Motor neuron (in vitro differentiated cells): ENCODE data around the gene RASD1. TPM values are rescaled to one million over a fixed set of nuclear protein-coding genes. Genes with fewer than 3 reads are reported as not detected.
"Not testable (repeated sequence)": the region's sequence is repeated elsewhere in the genome, so short reads cannot be mapped to it uniquely, and the experiment has no call there.

Experiments used
- ATAC-seq, 8 experiments: fragments of 200-7000 bp; cut with Tn5 transposase; replicated peaks in 6 of 8; 2 replicates each; pipeline ENCODE4 v1.8.0; 2021; ENCODE audit warnings: mild to moderate bottlenecking in 8 of 8, moderate library complexity in 8 of 8
- H3K27ac ChIP-seq, 2 donors: fragments of 250-450 bp; sonication (Bioruptor Pico); 2 replicates each; pipeline ENCODE4 v1.9.0; 2021; ENCODE audit warnings: antibody characterized with exemption in 2 of 2, mild to moderate bottlenecking in 2 of 2, moderate library complexity in 1 of 2
- H3K4me1 ChIP-seq, 2 donors: fragments of 250-450 bp; sonication (Bioruptor Pico); replicated peaks in 1 of 2; 2 replicates each; pipeline ENCODE4 v1.6.1; 2021; ENCODE audit warnings: antibody characterized with exemption in 2 of 2, mild to moderate bottlenecking in 2 of 2, moderate library complexity in 1 of 2
- H3K4me3 ChIP-seq, 5 donors: fragments of 250-450 bp; sonication (Bioruptor Pico); 2 replicates each; pipeline ENCODE4 v1.9.0; 2021; ENCODE audit warnings: antibody characterized with exemption in 5 of 5, mild to moderate bottlenecking in 5 of 5, moderate library complexity in 4 of 5
- WGBS, 10 experiments: fragments of 450-650 bp; shearing (Covaris generic); methylation state at CpG; one replicate each; pipeline ENCODE4 v1.0.0; 2022; 5-methylcytosine and 5-hydroxymethylcytosine counted together
- in situ Hi-C, 9 experiments: fragments of 400-800 bp; cut with MboI; loops; one replicate each; pipeline ENCODE4 v1.15.0; 2021; ENCODE audit warnings: low sequenced_read_pairs in 9 of 9, low pct_unique_long_range_greater_than_20kb in 2 of 9; ENCODE audit not compliant: unreplicated experiment in 9 of 9
- total RNA-seq, 8 experiments: library from RNA; unstranded; fragments of 300-600 nt; gene quantifications; 2 replicates each; pipeline versions ENCODE4 v1.2.3 to v1.2.4, GENCODE V29; 2022

Gene RASD1
- total RNA-seq, 8 experiments from 2014 or later: 0.46 to 37.1 (median 6.7) TPM

GRCh38 chr17:17467016-17467415, 29.2 kb downstream of the RASD1 start:
- ATAC-seq: no peak
- in situ Hi-C loops: no loop called here
- WGBS, 10 experiments: 0 to 87% (median 48%) methylated on average over 3 to 5 of the region's 5 CpGs; no CpG with 5 or more reads in 1 of the 10 experiments
- Histone ChIP-seq H3K4me3 (no peak overlapping the region), H3K4me1 (peaks cover 0 to 18% of the 10 kb centered on the region in 2 donors), H3K27ac (no peak overlapping the region)

DNA sequence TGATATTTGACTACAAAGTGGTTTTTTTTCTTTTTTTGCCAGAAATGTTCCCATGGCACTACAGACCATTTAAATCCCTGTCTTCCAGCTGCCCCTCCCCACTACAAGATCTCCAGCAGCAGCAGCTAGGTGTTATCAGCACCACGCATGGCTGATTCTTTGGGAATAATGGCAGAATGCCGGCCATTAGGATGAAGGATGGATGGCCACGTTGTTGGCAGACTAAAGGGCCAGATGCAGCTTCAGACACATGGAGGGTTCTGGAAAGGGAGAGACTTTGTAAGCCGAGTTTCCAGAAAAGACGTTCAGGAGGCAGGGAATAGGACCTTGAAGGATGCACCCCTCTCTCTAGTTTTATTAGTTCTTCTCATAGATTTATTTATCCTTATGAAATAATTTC, 29.7 kb downstream of the RASD1 start:
- Histone ChIP-seq H3K4me3 (no peak overlapping the region), H3K27ac (no peak overlapping the region), H3K4me1 (peaks cover 0 to 16% of the 10 kb centered on the region in 2 donors)
- WGBS, 10 experiments: 0 to 94% (median 63%) methylated on average over 1 to 4 of the region's 5 CpGs; no CpG with 5 or more reads in 3 of the 10 experiments
- in situ Hi-C loops: no loop called here
- no peak for ATAC-seq

- ATAC-seq, in situ Hi-C loops: not testable (repeated sequence)
These were observed 30.3 kb downstream of the RASD1 start for GRCh38 chr17:17465878-17466277.

GRCh38 chr17:17463821-17464220, 32.4 kb downstream of the RASD1 start:
- in situ Hi-C loops: no loop called here
- no peak for ATAC-seq
- peaks cover 0 to 13% of the 10 kb centered on the region in 2 donors for H3K4me1 ChIP-seq
- WGBS, 10 experiments: 20 to 100% (median 90%) methylated on average over 1 to 3 of the region's 6 CpGs; no CpG with 5 or more reads in 6 of the 10 experiments
- no peak overlapping the region for H3K4me3 ChIP-seq
- no peak overlapping the region for H3K27ac ChIP-seq

More at GRCh38 chr17:17465878-17466277, 30.3 kb downstream of the RASD1 start:
- WGBS, 10 experiments: 20% methylated on average over 1 of the region's 1 CpG; no CpG with 5 or more reads in 9 of the 10 experiments
- peaks cover 0 to 16% of the 10 kb centered on the region in 2 donors for H3K4me1 ChIP-seq
- H3K4me3 ChIP-seq, H3K27ac ChIP-seq: not testable (repeated sequence)

- in situ Hi-C loops: no loop called here
- H3K4me1 ChIP-seq: peaks cover 0 to 11% of the 10 kb centered on the region in 2 donors
- 24 to 100% (median 54%) methylated on average over 1 to 8 of the region's 15 CpGs; no CpG with 5 or more reads in 4 of the 10 experiments for WGBS, 10 experiments
- no peak overlapping the region for H3K27ac ChIP-seq
- H3K4me3 ChIP-seq: no peak overlapping the region
- ATAC-seq: no peak
These were observed 34.0 kb downstream of the RASD1 start for GRCh38 chr17:17462048-17462824.

DNA sequence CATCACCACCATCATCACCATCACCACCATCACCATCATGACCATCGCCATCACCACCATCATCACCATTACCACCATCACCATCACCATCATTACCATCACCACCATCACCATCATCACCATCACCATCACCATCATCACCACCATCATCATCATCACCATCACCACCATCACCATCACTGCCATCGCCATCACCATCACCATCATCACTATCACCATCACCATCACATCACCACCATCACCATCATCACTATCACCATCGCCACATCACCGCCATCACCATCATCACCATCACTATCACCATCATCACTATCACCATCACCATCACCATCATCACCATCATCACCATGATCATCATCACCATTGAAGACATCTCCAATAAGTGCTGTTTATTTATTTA, 36.2 kb downstream of the RASD1 start:
- no peak for ATAC-seq
- no peak overlapping the region for H3K4me3 ChIP-seq
- in situ Hi-C loops: no loop called here
- no peaks in the 10 kb centered on the region for H3K4me1 ChIP-seq
- H3K27ac ChIP-seq: no peak overlapping the region
- 70 to 100% (median 93%) methylated on average over 1 to 4 of the region's 4 CpGs; no CpG with 5 or more reads in 4 of the 10 experiments for WGBS, 10 experiments

DNA sequence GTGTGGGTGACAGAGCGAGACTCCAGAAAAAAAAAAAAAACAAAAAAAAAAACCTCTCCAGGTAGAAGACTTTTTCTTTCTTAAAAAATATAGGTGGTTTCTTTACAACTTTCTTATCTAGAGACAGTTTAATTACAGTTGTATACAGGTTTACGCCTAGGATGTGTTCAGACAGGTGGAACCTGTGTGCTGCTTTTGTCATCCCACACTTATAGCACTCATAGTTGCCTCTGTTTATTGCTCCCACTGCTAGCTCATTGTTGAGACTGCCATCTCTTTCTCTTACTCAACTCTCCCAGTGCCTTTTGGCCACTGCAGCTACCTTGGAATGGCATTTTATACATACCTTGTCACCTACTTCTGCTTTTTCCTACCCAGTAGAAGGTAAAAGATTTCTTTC, 38.5 kb downstream of the RASD1 start:
- peaks cover 7 to 8% of the 10 kb centered on the region in 2 donors for H3K4me1 ChIP-seq
- ATAC-seq: no peak
- H3K4me3 ChIP-seq: no peak overlapping the region
- no peak overlapping the region for H3K27ac ChIP-seq
- in situ Hi-C loops: no loop called here
- WGBS, 10 experiments: 50 to 80% (median 69%) methylated on average over 1 to 2 of the region's 2 CpGs; no CpG with 5 or more reads in 6 of the 10 experiments

GRCh38 chr17:17456251-17456650, 39.9 kb downstream of the RASD1 start:
- H3K27ac ChIP-seq: no peak overlapping the region
- ATAC-seq: no peak
- in situ Hi-C loops: no loop called here
- H3K4me1 ChIP-seq: peaks cover 7 to 8% of the 10 kb centered on the region in 2 donors
- H3K4me3 ChIP-seq: no peak overlapping the region
- 63 to 93% (median 77%) methylated on average over 1 to 6 of the region's 19 CpGs; no CpG with 5 or more reads in 6 of the 10 experiments for WGBS, 10 experiments

DNA sequence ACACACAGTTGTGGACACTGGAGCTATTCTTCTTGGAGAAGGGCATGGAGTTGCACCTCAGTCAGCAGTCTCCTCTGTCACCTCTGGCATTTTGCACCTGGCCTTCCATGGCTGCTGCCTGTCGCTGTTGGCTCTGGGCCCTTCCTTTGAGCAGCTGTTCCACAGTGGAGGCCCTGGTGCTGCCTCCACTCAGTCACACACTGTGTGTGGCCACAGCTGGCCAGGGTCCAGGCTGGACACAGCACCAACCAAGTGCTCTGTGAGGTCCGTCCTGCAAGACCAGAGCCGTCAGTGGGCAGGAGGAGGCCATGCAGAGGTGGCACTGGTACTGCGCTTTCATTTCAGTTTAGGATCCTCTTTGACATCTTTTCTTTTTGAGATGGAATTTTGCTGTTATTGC, 41.0 kb downstream of the RASD1 start:
- WGBS, 10 experiments: 87 to 100% (median 100%) methylated on average over 1 to 3 of the region's 4 CpGs; no CpG with 5 or more reads in 6 of the 10 experiments
- in situ Hi-C loops: no loop called here

GRCh38 chr17:17454700-17455099, 41.5 kb downstream of the RASD1 start:
- H3K4me1 ChIP-seq, ATAC-seq, H3K4me3 ChIP-seq, H3K27ac ChIP-seq, in situ Hi-C loops: not testable (repeated sequence)
- 0 to 60% methylated on average over 1 of the region's 1 CpG; no CpG with 5 or more reads in 8 of the 10 experiments for WGBS, 10 experiments

More for the DNA sequence above, 41.0 kb downstream of the RASD1 start:
- ATAC-seq: no peak
- H3K4me3 ChIP-seq: no peak overlapping the region
- no peak overlapping the region for H3K27ac ChIP-seq
- peaks cover 7 to 8% of the 10 kb centered on the region in 2 donors for H3K4me1 ChIP-seq

GRCh38 chr17:17454276-17454675, 41.9 kb downstream of the RASD1 start:
- in situ Hi-C loops: no loop called here
- no peak overlapping the region for H3K27ac ChIP-seq
- H3K4me1 ChIP-seq: peaks cover 7 to 8% of the 10 kb centered on the region in 2 donors
- WGBS, 10 experiments: 20 to 86% (median 40%) methylated on average over 1 of the region's 1 CpG; no CpG with 5 or more reads in 7 of the 10 experiments
- no peak for ATAC-seq
- no peak overlapping the region for H3K4me3 ChIP-seq

- Histone ChIP-seq H3K27ac (no peak overlapping the region), H3K4me1 (peaks cover 7 to 8% of the 10 kb centered on the region in 2 donors), H3K4me3 (no peak overlapping the region)
- WGBS, 10 experiments: 40 to 100% (median 62%) methylated on average over 1 to 8 of the region's 9 CpGs; no CpG with 5 or more reads in 1 of the 10 experiments
- in situ Hi-C loops: no loop called here
- no peak for ATAC-seq
These were observed 43.1 kb downstream of the RASD1 start for GRCh38 chr17:17453088-17453487.

GRCh38 chr17:17448723-17449122, 47.5 kb downstream of the RASD1 start:
- no peak overlapping the region for H3K4me3 ChIP-seq
- H3K27ac ChIP-seq: no peak overlapping the region
- H3K4me1 ChIP-seq: peaks cover 5 to 11% of the 10 kb centered on the region in 2 donors
- no peak for ATAC-seq
- in situ Hi-C loops: no loop called here
- 60 to 100% (median 100%) methylated on average over 1 to 2 of the region's 4 CpGs; no CpG with 5 or more reads in 5 of the 10 experiments for WGBS, 10 experiments
